RWPE1 (cell line): ENCODE data around the gene GPR26.

Source experiments
- CTCF ChIA-PET: fragments of 350-600 bp; sonication (Branson Sonifier 250); formaldehyde crosslinking; extraction: SDS; loops from one replicate; lab custom pipeline; 2021; lab: Yijun Ruan, JAX
- POLR2A ChIA-PET: fragments of 400-600 bp; formaldehyde crosslinking; extraction: SDS; loops from one replicate; lab custom pipeline; 2020; ENCODE audit warnings: antibody characterized with exemption; ENCODE audit not compliant: low non-redundant PET; lab: Yijun Ruan, JAX
- DNase-seq: peaks from one replicate; pipeline ENCODE4 v3.0.0; 2012; ENCODE audit warnings: low spot score
- H3K27ac ChIP-seq: fragments of 450-650 bp; 2 replicates; pipeline ENCODE4 v1.5.1; 2017
- CTCF ChIP-seq: fragments of 450-650 bp; conservative IDR thresholded peaks from 2 replicates; pipeline ENCODE4 v1.5.1; 2017; ENCODE audit warnings: low read depth, mild to moderate bottlenecking

Gene GPR26

DNA sequence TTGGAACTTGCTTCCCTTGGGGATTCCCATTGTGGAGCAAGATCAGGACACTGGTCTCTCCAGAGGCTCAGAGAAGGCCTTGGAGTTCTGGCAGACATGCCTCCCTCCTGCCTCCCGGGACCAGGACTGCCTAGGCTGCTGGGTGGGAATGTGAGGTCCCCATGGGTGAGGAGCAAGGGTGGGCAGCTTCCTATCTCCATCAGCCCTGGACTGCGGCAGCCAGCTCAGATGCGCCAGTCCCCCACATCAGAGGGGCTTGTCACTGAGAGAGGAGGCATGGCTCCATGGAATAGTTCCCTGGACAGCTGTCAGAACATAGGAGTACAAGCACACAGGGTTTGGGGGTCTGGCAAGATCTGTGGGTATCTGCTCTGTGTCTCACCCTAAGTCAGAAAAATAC lies 17.3 kb downstream of the GPR26 start:
- no peak overlapping the region for H3K27ac ChIP-seq
- ChIA-PET CTCF (interaction anchor here (0.5 kb wide), 1 partner anchor 42 kb away, joined by 3 read pairs; no protein-coding TSS in a partner anchor), POLR2A (no interaction called here)
- no peak for TF ChIP-seq CTCF
- no peak for DNase-seq

DNA sequence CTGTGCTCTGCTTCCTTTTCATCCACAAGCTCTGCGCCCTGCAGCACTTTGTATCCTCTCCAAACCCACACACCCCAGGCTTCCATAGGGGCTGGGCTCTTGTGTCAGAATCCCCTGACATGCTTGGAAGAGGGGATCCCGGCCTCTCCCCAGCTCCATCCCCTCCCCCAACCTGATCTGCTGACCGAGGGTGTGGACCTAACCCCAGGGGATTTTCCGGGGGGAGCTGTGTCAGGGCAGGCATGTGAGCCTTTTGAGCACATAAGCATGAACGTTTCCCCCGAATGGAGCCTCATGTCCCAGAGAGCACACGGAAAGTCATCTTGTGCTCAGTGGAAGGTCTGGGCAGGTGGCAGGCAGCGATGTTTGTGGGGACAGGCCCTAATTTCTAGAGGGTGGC lies 17.7 kb downstream of the GPR26 start:
- ChIA-PET CTCF (no interaction called here), POLR2A (no interaction called here)
- no peak for TF ChIP-seq CTCF
- H3K27ac ChIP-seq = no peak overlapping the region
- DNase-seq = no peak

DNA sequence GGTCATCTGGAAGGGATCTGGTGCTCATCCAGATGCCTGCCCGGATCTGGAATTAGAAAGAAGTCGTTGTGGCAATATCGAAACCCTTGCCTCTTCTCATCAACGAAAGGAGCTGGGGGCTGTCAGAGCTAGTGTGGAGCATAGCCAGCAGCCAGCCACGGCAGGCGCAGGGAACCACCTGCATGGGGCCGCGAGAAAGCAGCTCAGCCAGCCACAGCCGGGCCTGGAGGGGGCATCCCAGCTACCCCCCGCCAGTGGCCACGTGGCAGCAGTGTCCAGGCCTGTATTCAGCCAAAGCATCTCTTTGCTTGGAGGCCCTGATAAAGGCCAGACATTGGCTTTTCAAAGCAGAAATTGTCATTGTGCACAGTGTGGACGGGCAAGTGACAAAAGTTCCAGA lies 19.1 kb downstream of the GPR26 start:
- DNase-seq = no peak
- ChIA-PET POLR2A (interaction anchor here (0.6 kb wide), 1 partner anchor 105 kb away, joined by 3 read pairs; no protein-coding TSS in a partner anchor), CTCF (no interaction called here)
- H3K27ac ChIP-seq = no peak overlapping the region
- TF ChIP-seq CTCF = no peak

DNA sequence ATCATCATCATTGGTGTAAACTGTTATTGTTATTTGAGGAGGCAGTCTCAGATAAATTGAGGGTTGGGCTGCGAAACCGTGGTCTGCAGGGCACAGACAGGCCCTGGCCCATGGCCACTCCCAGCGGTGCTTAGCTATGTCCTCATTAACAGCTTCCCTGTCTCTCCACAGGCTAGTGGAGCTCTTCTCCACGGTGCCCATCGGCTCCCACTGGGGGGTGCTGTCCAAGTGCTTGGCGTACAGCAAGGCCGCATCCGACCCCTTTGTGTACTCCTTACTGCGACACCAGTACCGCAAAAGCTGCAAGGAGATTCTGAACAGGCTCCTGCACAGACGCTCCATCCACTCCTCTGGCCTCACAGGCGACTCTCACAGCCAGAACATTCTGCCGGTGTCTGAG lies 21.6 kb downstream of the GPR26 start:
- no peak for TF ChIP-seq CTCF
- DNase-seq = no peak
- no peak overlapping the region for H3K27ac ChIP-seq
- POLR2A ChIA-PET = no interaction called here
- CTCF ChIA-PET = interaction anchor here (0.7 kb wide), 1 partner anchor 208 kb away, joined by 3 read pairs; no protein-coding TSS in a partner anchor

- ChIA-PET POLR2A (no interaction called here), CTCF (interaction anchor here (0.7 kb wide), 1 partner anchor 652 kb away, joined by 3 read pairs; no protein-coding TSS in a partner anchor)
- no peak overlapping the region for H3K27ac ChIP-seq
- DNase-seq = no peak
- TF ChIP-seq CTCF = no peak
Measured at GRCh38 chr10:123689880-123690279, 23.7 kb downstream of the GPR26 start.

- ChIA-PET CTCF (interaction anchor here (0.6 kb wide), 1 partner anchor 100 kb away, joined by 9 read pairs; no protein-coding TSS in a partner anchor), POLR2A (no interaction called here)
Measured at GRCh38 chr10:123703195-123703790, 37.1 kb downstream of the GPR26 start.

More at GRCh38 chr10:123703195-123703790, 37.1 kb downstream of the GPR26 start:
- H3K27ac ChIP-seq = no peak overlapping the region
- no peak for TF ChIP-seq CTCF
- DNase-seq = no peak
